MM.1S (cell line): Measurements from ENCODE around the gene TARDBP.

Experiments
- DNase-seq: peaks from one replicate; pipeline ENCODE4 v3.0.0-alpha.2; 2015
- H2AFZ ChIP-seq: fragments of 300-600 bp; sonication (generic); 2 replicates; pipeline ENCODE4 v1.6.0; 2016; ENCODE audit warnings: antibody characterized with exemption, low read length
- H3F3A ChIP-seq: fragments of 300-600 bp; sonication (generic); 2 replicates; pipeline ENCODE4 v1.6.1; 2016; ENCODE audit warnings: mild to moderate bottlenecking, antibody characterized with exemption, low read length, moderate library complexity, mixed read lengths; ENCODE audit not compliant: insufficient read depth
- H3K27ac ChIP-seq: fragments of 300-600 bp; sonication (generic); 2 replicates; pipeline ENCODE4 v1.5.1; 2016; ENCODE audit warnings: mild to moderate bottlenecking, low read length
- H3K27me3 ChIP-seq: fragments of 300-600 bp; sonication (generic); replicated peaks from 2 replicates; pipeline ENCODE4 v1.6.0; 2016; ENCODE audit warnings: low read length; ENCODE audit not compliant: insufficient read depth
- H3K36me3 ChIP-seq: fragments of 300-600 bp; sonication (generic); replicated peaks from 2 replicates; pipeline ENCODE4 v1.6.1; 2016; ENCODE audit warnings: mild to moderate bottlenecking, low read length, mixed read lengths; ENCODE audit not compliant: insufficient read depth
- H3K4me1 ChIP-seq: fragments of 300-600 bp; sonication (generic); 2 replicates; pipeline ENCODE4 v1.6.1; 2016; ENCODE audit warnings: low read length, mixed read lengths
- H3K4me2 ChIP-seq: fragments of 300-600 bp; sonication (generic); 2 replicates; pipeline ENCODE4 v1.6.0; 2016; ENCODE audit warnings: low read depth, low read length
- H3K4me3 ChIP-seq: fragments of 300-600 bp; sonication (generic); 2 replicates; pipeline ENCODE4 v1.5.1; 2016; ENCODE audit warnings: low read length, mixed read lengths
- H3K79me2 ChIP-seq: fragments of 300-600 bp; sonication (generic); 2 replicates; pipeline ENCODE4 v1.6.1; 2016; ENCODE audit warnings: mixed run types, low read length, mixed read lengths
- H3K9ac ChIP-seq: fragments of 300-600 bp; sonication (generic); 2 replicates; pipeline ENCODE4 v1.6.1; 2016; ENCODE audit warnings: low read length, mixed read lengths
- H3K9me2 ChIP-seq: fragments of 300-600 bp; sonication (generic); replicated peaks from 2 replicates; pipeline ENCODE4 v1.6.1; 2016; ENCODE audit warnings: mild to moderate bottlenecking, low read length, mixed read lengths; ENCODE audit not compliant: insufficient read depth
- H3K9me3 ChIP-seq: fragments of 300-600 bp; sonication (generic); replicated peaks from 2 replicates; pipeline ENCODE4 v1.6.1; 2016; ENCODE audit warnings: mild to moderate bottlenecking, low read length, mixed read lengths; ENCODE audit not compliant: insufficient read depth
- H4K20me1 ChIP-seq: fragments of 300-600 bp; sonication (generic); 2 replicates; pipeline ENCODE4 v1.6.1; 2016; ENCODE audit warnings: mild to moderate bottlenecking, low read length, moderate library complexity, mixed read lengths; ENCODE audit not compliant: insufficient read depth
- EZH2 ChIP-seq: fragments of 300-600 bp; sonication (generic); optimal IDR thresholded peaks from 2 replicates; pipeline ENCODE3; 2017; ENCODE audit warnings: low read depth, mild to moderate bottlenecking, antibody characterized with exemption, low read length, mixed read lengths
- EZH2phosphoT487 ChIP-seq: fragments of 300-600 bp; sonication (generic); IDR thresholded peaks from 2 replicates; pipeline ENCODE4 v1.6.1; 2018; ENCODE audit warnings: antibody characterized with exemption, low read length
- TF ChIP-seq, protein P1 (sequence below): fragments of 300-600 bp; sonication (generic); IDR thresholded peaks from 2 replicates; pipeline ENCODE4 v1.5.1; 2016; ENCODE audit warnings: antibody characterized with exemption, low read length, mixed read lengths

TARDBP gene

GRCh38 chr1:11054181-11054580 is 41.7 kb downstream of the TARDBP start:
- Histone ChIP-seq H3K9me3 (no peaks in the 10 kb centered on the region), H3K27ac (no peak overlapping the region), H3K9ac (no peak overlapping the region), H3K4me2 (no peak overlapping the region), H4K20me1 (0 out of 2 replicates have a peak, but pooled peaks cover 3% of the 10 kb centered on the region), H3K4me1 (peaks cover 5% of the 10 kb centered on the region), H3K79me2 (peaks cover 20% of the 10 kb centered on the region), H3K9me2 (no peaks in the 10 kb centered on the region), H3K36me3 (no peaks in the 10 kb centered on the region; the same call in none of the 2 replicates), H3K27me3 (no peaks in the 10 kb centered on the region), H2AFZ (no peak overlapping the region), H3F3A (peaks cover 23% of the 10 kb centered on the region), H3K4me3 (no peak overlapping the region)
- DNase-seq, result no peak
- no peak for TF ChIP-seq EZH2
- no peak for TF ChIP-seq EZH2phosphoT487
- TF ChIP-seq, protein P1, sequence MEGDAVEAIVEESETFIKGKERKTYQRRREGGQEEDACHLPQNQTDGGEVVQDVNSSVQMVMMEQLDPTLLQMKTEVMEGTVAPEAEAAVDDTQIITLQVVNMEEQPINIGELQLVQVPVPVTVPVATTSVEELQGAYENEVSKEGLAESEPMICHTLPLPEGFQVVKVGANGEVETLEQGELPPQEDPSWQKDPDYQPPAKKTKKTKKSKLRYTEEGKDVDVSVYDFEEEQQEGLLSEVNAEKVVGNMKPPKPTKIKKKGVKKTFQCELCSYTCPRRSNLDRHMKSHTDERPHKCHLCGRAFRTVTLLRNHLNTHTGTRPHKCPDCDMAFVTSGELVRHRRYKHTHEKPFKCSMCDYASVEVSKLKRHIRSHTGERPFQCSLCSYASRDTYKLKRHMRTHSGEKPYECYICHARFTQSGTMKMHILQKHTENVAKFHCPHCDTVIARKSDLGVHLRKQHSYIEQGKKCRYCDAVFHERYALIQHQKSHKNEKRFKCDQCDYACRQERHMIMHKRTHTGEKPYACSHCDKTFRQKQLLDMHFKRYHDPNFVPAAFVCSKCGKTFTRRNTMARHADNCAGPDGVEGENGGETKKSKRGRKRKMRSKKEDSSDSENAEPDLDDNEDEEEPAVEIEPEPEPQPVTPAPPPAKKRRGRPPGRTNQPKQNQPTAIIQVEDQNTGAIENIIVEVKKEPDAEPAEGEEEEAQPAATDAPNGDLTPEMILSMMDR, result no peak

DNA sequence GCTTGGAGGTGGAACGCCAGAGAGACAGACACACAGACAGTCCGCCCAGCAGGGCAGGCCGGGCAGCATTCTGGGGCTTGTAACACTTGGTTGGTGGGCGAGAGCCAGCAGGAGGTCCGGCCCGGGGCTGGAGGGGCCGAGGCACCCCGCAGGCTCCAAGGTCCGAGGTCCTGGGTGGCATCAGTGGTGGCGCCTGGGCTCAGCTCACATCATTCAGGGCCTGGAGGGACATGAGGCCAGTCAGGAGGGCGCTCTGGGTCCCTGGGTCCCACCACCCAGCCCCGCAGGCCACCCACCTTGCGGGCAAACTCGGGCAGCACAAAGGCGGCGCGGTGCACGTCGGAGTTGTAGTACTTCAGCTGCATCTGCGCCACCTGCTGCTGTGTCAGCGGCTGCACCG is 42.2 kb downstream of the TARDBP start:
- Histone ChIP-seq H4K20me1 (0 out of 2 replicates have a peak, but pooled peaks cover 3% of the 10 kb centered on the region), H3K9me3 (no peaks in the 10 kb centered on the region), H3K4me1 (peaks cover 5% of the 10 kb centered on the region), H3K27ac (no peak overlapping the region), H3K36me3 (no peaks in the 10 kb centered on the region; the same call in none of the 2 replicates), H3K4me3 (no peak overlapping the region), H3K9me2 (no peaks in the 10 kb centered on the region), H2AFZ (no peak overlapping the region), H3K4me2 (no peak overlapping the region), H3K27me3 (no peaks in the 10 kb centered on the region), H3F3A (peaks cover 23% of the 10 kb centered on the region), H3K9ac (no peak overlapping the region), H3K79me2 (peaks cover 25% of the 10 kb centered on the region)
- no peak for DNase-seq
- TF ChIP-seq, protein P1, result no peak
- TF ChIP-seq EZH2phosphoT487, result no peak
- no peak for TF ChIP-seq EZH2

DNA sequence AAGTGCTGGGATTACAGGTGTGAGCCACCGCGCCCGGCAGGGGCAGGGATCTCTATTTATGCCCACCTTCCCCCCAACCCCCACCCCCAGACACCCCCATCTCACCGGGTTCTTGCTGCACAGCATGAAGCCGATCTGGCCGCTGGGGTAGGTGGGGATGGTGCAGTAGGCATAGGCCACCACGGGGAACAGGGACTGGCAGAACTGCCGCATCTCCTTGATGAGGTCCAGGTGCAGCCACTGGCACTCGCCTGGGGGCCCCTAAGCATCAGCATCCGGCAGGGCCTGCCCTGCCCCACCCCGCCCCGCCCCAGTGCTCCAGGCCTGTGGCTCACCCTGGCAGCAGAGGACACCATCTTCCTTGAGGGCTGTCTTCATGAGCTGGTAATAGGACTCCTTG is 43.2 kb downstream of the TARDBP start:
- Histone ChIP-seq H3K9me2 (no peaks in the 10 kb centered on the region), H3K79me2 (peaks cover 31% of the 10 kb centered on the region), H3K4me1 (peaks cover 7% of the 10 kb centered on the region), H3K9me3 (no peaks in the 10 kb centered on the region), H4K20me1 (0 out of 2 replicates have a peak, but pooled peaks cover 3% of the 10 kb centered on the region), H3K27ac (no peak overlapping the region), H3K36me3 (no peaks in the 10 kb centered on the region; the same call in none of the 2 replicates), H3K27me3 (no peaks in the 10 kb centered on the region), H3K4me2 (no peak overlapping the region), H3K9ac (no peak overlapping the region), H3K4me3 (no peak overlapping the region), H3F3A (peaks cover 27% of the 10 kb centered on the region), H2AFZ (no peak overlapping the region)
- DNase-seq, result no peak
- TF ChIP-seq, protein P1, result no peak
- no peak for TF ChIP-seq EZH2phosphoT487
- TF ChIP-seq EZH2, result no peak
